ENCODE data around the gene BEND7. TPM values are rescaled to one million over a fixed set of nuclear protein-coding genes. Genes with fewer than 3 reads are reported as not detected.
A peak's percentile ranks its signal among the peaks of the same experiment; 100 is the strongest.

The BEND7 gene
- total RNA-seq, 4 donors from 2014 or later, result 14.7 to 27.4 (median 20.1) TPM

DNA sequence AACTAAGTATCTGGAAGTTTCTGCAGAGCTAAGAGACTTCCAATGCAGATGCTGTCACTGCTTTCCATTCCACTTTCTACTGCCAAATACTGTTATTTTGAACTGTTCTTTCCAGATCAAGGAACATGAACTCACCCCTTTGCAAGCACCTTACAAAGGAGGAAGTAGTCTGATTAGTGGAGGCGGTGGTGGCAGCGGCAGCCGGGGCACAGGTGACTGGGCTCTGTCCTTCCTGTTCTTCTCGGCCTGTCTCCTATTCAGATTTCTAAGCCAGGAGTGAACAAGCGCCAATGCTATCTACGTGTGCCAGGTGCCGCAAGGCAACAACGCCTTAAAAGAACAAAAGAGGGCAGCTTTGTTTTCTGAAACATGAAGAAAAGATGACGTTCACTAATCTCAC is 44.9 kb downstream of the BEND7 start:
- peaks cover 8 to 51% (median 35%) of the 10 kb centered on the region in 4 donors for H3K36me3 ChIP-seq
- no peak for DNase-seq (ENCODE audit: extremely low spot score)

DNA sequence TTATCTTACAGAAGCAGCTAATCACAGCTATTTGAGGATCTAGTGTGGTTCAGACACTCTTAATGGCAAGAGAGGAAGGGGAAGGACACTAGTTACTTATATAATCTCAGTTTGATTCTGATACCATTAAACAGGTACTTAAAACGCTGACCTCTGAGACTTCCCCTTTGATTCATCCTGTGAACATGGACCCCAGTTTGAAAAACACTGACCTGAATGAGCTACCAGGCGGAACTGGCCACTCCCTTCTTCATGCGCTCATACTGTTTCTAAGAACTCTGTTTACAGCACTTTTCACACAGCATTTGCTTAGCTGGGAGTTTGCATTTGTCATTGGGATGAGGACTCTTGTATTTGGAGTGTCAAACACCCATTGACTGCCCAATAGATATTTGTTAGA is 45.7 kb downstream of the BEND7 start:
- Histone ChIP-seq H3K27ac (replicated peaks in 1 of 4) (no peak overlapping the region), H3K4me3 (no peak overlapping the region), H3K4me1 (no peaks in the 10 kb centered on the region), H3K36me3 (peaks cover 8 to 52% (median 35%) of the 10 kb centered on the region in 4 donors), H3K9me3 (no peaks in the 10 kb centered on the region), H3K27me3 (no peaks in the 10 kb centered on the region)
- DNase-seq (ENCODE audit: extremely low spot score), result no peak
- intact Hi-C loops (cut with DNase I), result no loop called here
- 89% methylated on average over 3 of the region's 3 CpGs for WGBS
- TF ChIP-seq EP300 (IDR thresholded peaks at IDR 0.05) (no peak), POLR2A (IDR thresholded peaks at IDR 0.05; ENCODE audit: low read depth) (no peak), POLR2AphosphoS5 (IDR thresholded peaks at IDR 0.05) (no peak)
- TF ChIP-seq, protein P1, sequence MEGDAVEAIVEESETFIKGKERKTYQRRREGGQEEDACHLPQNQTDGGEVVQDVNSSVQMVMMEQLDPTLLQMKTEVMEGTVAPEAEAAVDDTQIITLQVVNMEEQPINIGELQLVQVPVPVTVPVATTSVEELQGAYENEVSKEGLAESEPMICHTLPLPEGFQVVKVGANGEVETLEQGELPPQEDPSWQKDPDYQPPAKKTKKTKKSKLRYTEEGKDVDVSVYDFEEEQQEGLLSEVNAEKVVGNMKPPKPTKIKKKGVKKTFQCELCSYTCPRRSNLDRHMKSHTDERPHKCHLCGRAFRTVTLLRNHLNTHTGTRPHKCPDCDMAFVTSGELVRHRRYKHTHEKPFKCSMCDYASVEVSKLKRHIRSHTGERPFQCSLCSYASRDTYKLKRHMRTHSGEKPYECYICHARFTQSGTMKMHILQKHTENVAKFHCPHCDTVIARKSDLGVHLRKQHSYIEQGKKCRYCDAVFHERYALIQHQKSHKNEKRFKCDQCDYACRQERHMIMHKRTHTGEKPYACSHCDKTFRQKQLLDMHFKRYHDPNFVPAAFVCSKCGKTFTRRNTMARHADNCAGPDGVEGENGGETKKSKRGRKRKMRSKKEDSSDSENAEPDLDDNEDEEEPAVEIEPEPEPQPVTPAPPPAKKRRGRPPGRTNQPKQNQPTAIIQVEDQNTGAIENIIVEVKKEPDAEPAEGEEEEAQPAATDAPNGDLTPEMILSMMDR (IDR thresholded peaks at IDR 0.05), result no peak

More for the DNA sequence above, 44.9 kb downstream of the BEND7 start:
- H3K27ac ChIP-seq (replicated peaks in 1 of 4), result no peak overlapping the region
- no peaks in the 10 kb centered on the region for H3K4me1 ChIP-seq
- intact Hi-C loops (cut with DNase I), result no loop called here
- 90% methylated on average over 9 of the region's 9 CpGs for WGBS
- H3K27me3 ChIP-seq, result no peaks in the 10 kb centered on the region
- H3K4me3 ChIP-seq, result no peak overlapping the region
- no peaks in the 10 kb centered on the region for H3K9me3 ChIP-seq
- TF ChIP-seq POLR2AphosphoS5 (IDR thresholded peaks at IDR 0.05) (no peak), POLR2A (IDR thresholded peaks at IDR 0.05; ENCODE audit: low read depth) (no peak), EP300 (IDR thresholded peaks at IDR 0.05) (no peak)
- TF ChIP-seq, protein P1 (IDR thresholded peaks at IDR 0.05), result no peak

DNA sequence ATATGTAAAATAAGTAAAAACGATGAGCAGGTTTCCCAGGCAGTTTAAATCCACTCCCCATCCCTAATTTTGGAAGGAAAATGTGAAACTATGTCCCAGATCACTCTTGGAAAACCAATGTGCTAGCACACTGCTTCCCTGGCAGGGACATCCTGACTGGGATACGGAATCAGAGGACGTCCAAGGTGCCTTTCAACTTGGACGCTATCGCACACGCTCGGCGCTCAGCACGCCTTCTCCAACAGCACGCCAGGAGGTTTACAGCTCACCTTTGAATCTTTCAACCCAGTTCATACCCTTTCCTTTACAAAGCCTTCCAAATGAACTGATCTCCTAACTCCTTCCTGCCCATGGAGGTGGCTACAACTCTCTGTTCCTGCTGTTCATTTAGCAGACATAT is 47.1 kb downstream of the BEND7 start:
- intact Hi-C loops (cut with DNase I), result no loop called here
- H3K4me1 ChIP-seq, result no peaks in the 10 kb centered on the region
- no peak overlapping the region for H3K4me3 ChIP-seq
- DNase-seq (ENCODE audit: extremely low spot score), result peak; percentile 64
- TF ChIP-seq POLR2A (IDR thresholded peaks at IDR 0.05; ENCODE audit: low read depth) (no peak), EP300 (IDR thresholded peaks at IDR 0.05) (no peak), POLR2AphosphoS5 (IDR thresholded peaks at IDR 0.05) (no peak)
- TF ChIP-seq, protein P1 (IDR thresholded peaks at IDR 0.05), result no peak
- WGBS, result 91% methylated on average over 10 of the region's 10 CpGs
- no peak overlapping the region for H3K27ac ChIP-seq (replicated peaks in 1 of 4)
- H3K36me3 ChIP-seq, result peaks cover 8 to 53% (median 34%) of the 10 kb centered on the region in 4 donors
- H3K27me3 ChIP-seq, result no peaks in the 10 kb centered on the region
- H3K9me3 ChIP-seq, result no peaks in the 10 kb centered on the region

DNA sequence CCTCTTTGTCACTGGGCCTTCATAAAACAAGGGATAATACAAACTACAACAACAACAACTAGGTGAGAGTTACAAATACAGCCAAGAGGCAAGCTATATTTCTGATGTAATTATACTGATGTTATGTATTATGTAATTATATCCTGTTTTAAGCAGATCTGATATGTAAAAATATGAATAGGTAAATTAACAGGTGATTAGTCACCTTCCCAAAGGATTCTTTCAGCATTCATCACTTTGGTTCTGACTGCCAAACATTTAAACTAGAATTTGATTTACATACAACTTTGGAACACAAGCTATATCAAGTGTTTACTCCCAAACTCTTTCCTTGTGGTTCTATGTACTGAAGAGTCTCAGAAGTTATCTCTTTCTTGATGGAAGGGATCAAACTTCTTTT is 53.7 kb downstream of the BEND7 start:
- Histone ChIP-seq H3K27me3 (no peaks in the 10 kb centered on the region), H3K4me3 (no peak overlapping the region), H3K4me1 (no peaks in the 10 kb centered on the region), H3K27ac (replicated peaks in 1 of 4) (no peak overlapping the region), H3K36me3 (peaks cover 3 to 44% (median 18%) of the 10 kb centered on the region in 4 donors), H3K9me3 (no peaks in the 10 kb centered on the region)
- intact Hi-C loops (cut with DNase I), result no loop called here
- DNase-seq (ENCODE audit: extremely low spot score), result no peak
- TF ChIP-seq POLR2AphosphoS5 (IDR thresholded peaks at IDR 0.05), result no peak
- no peak for TF ChIP-seq EP300 (IDR thresholded peaks at IDR 0.05)

DNA sequence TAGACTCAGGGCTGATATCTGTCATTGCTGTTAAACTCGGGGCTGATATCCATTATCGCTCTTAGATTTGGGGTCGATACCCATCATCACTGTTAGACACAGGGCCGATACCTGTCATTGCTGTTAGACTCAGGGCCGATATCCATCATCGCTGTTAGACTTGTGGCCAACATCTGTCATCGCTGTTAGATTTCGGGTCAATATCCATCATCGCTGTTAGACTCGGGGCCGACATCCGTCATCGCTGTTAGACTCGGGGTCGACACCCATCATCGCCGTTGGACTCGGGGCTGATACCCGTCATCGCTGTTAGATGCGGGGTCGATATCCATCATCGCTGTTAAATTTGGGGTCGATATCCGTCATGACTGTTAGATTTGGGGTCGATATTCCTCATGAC is 54.8 kb downstream of the BEND7 start:
- Histone ChIP-seq H3K36me3 (peaks cover 0 to 41% (median 13%) of the 10 kb centered on the region in 4 donors), H3K27ac (replicated peaks in 1 of 4) (no peak overlapping the region), H3K27me3 (no peaks in the 10 kb centered on the region), H3K9me3 (no peaks in the 10 kb centered on the region), H3K4me1 (no peaks in the 10 kb centered on the region), H3K4me3 (no peak overlapping the region)
- no peak for DNase-seq (ENCODE audit: extremely low spot score)
- intact Hi-C loops (cut with DNase I), result no loop called here
- WGBS, result 99% methylated on average over 26 of the region's 26 CpGs
- no peak for TF ChIP-seq EP300 (IDR thresholded peaks at IDR 0.05)
- no peak for TF ChIP-seq POLR2A (IDR thresholded peaks at IDR 0.05; ENCODE audit: low read depth)
- TF ChIP-seq, protein P1 (IDR thresholded peaks at IDR 0.05), result no peak
- no peak for TF ChIP-seq POLR2AphosphoS5 (IDR thresholded peaks at IDR 0.05)
